ENCODE data around the gene SLC16A8. TPM values are rescaled to one million over a fixed set of nuclear protein-coding genes. Genes with fewer than 3 reads are reported as not detected.

Gene SLC16A8
- total RNA-seq, 2 experiments from 2014 or later: not detected

- ATAC-seq (ENCODE audit: poor library complexity) (no peak), DNase-seq (no peak)
- Mint-ChIP-seq H3K9me3 (no peaks in the 10 kb centered on the region), H3K4me1 (ENCODE audit: low read depth) (no peaks in the 10 kb centered on the region), H3K36me3 (ENCODE audit: low read depth) (peaks cover 38% of the 10 kb centered on the region), H3K27ac (no peak overlapping the region), H3K4me3 (no peak overlapping the region), H3K27me3 (no peaks in the 10 kb centered on the region)
- H3K36me3 ChIP-seq (ENCODE audit: insufficient read depth, low read length): peaks cover 57% of the 10 kb centered on the region
- intact Hi-C loops (cut with DNase I, micrococcal nuclease): no loop called here
- H3K4me1 ChIP-seq (ENCODE audit: insufficient read depth, low read length): no peaks in the 10 kb centered on the region
- no peak overlapping the region for H3K27ac ChIP-seq (ENCODE audit: low read depth in 1 of 2, low read length in 2 of 2)
- ChIA-PET CTCF (no interaction called here), POLR2A (no interaction called here)
- H3K27me3 ChIP-seq (ENCODE audit: control insufficient read depth in 1 of 2, insufficient read depth in 2 of 2, low read length in 2 of 2): no peaks in the 10 kb centered on the region
- no peak for TF ChIP-seq CTCF (IDR thresholded peaks at IDR 0.05)
- no peaks in the 10 kb centered on the region for H3K9me3 ChIP-seq (ENCODE audit: control insufficient read depth in 1 of 2, insufficient read depth in 1 of 2, low read length in 2 of 2)
- no peak overlapping the region for H3K4me3 ChIP-seq (ENCODE audit: low read length)
Observed at GRCh38 chr22:38073150-38074130, 10.5 kb downstream of the SLC16A8 start.

GRCh38 chr22:38072322-38073149 lies 11.4 kb downstream of the SLC16A8 start:
- ATAC-seq (ENCODE audit: poor library complexity) (no peak), DNase-seq (no peak)
- no peaks in the 10 kb centered on the region for H3K9me3 Mint-ChIP-seq
- H3K27me3 ChIP-seq (ENCODE audit: control insufficient read depth in 1 of 2, insufficient read depth in 2 of 2, low read length in 2 of 2): no peaks in the 10 kb centered on the region
- no peaks in the 10 kb centered on the region for H3K4me1 Mint-ChIP-seq (ENCODE audit: low read depth)
- peaks cover 64% of the 10 kb centered on the region for H3K36me3 ChIP-seq (ENCODE audit: insufficient read depth, low read length)
- no peak overlapping the region for H3K27ac Mint-ChIP-seq
- no peaks in the 10 kb centered on the region for H3K4me1 ChIP-seq (ENCODE audit: insufficient read depth, low read length)
- no peak overlapping the region for H3K27ac ChIP-seq (ENCODE audit: low read depth in 1 of 2, low read length in 2 of 2)
- POLR2A ChIA-PET: no interaction called here
- peaks cover 47% of the 10 kb centered on the region for H3K36me3 Mint-ChIP-seq (ENCODE audit: low read depth)
- H3K9me3 ChIP-seq (ENCODE audit: control insufficient read depth in 1 of 2, insufficient read depth in 1 of 2, low read length in 2 of 2): no peaks in the 10 kb centered on the region
- intact Hi-C loops (cut with DNase I, micrococcal nuclease): no loop called here
- TF ChIP-seq CTCF (IDR thresholded peaks at IDR 0.05): no peak
- H3K4me3 ChIP-seq (ENCODE audit: low read length): no peak overlapping the region
- CTCF ChIA-PET: no interaction called here
- H3K27me3 Mint-ChIP-seq: no peaks in the 10 kb centered on the region
- no peak overlapping the region for H3K4me3 Mint-ChIP-seq

- no peaks in the 10 kb centered on the region for H3K9me3 Mint-ChIP-seq
- no peak overlapping the region for H3K4me3 Mint-ChIP-seq
- POLR2A ChIA-PET: no interaction called here
- Histone ChIP-seq H3K27ac (ENCODE audit: low read depth in 1 of 2, low read length in 2 of 2) (no peak overlapping the region), H3K36me3 (ENCODE audit: insufficient read depth, low read length) (peaks cover 67% of the 10 kb centered on the region), H3K27me3 (ENCODE audit: control insufficient read depth in 1 of 2, insufficient read depth in 2 of 2, low read length in 2 of 2) (no peaks in the 10 kb centered on the region), H3K4me3 (ENCODE audit: low read length) (no peak overlapping the region), H3K4me1 (ENCODE audit: insufficient read depth, low read length) (no peaks in the 10 kb centered on the region), H3K9me3 (ENCODE audit: control insufficient read depth in 1 of 2, insufficient read depth in 1 of 2, low read length in 2 of 2) (no peaks in the 10 kb centered on the region)
- peaks cover 55% of the 10 kb centered on the region for H3K36me3 Mint-ChIP-seq (ENCODE audit: low read depth)
- DNase-seq (no peak), ATAC-seq (ENCODE audit: poor library complexity) (no peak)
- H3K4me1 Mint-ChIP-seq (ENCODE audit: low read depth): no peaks in the 10 kb centered on the region
- no peaks in the 10 kb centered on the region for H3K27me3 Mint-ChIP-seq
- intact Hi-C loops (cut with DNase I, micrococcal nuclease): no loop called here
- H3K27ac Mint-ChIP-seq: no peak overlapping the region
- no peak for TF ChIP-seq CTCF (IDR thresholded peaks at IDR 0.05)
- CTCF ChIA-PET: no interaction called here
Observed at GRCh38 chr22:38071421-38072321, 12.3 kb downstream of the SLC16A8 start.
